NT2/D1 (cell line): Measurements from ENCODE around the gene EFHC1.
"Not testable (repeated sequence)": the region's sequence is repeated elsewhere in the genome, so short reads cannot be mapped to it uniquely, and the experiment has no call there.

Experiments used
- DNase-seq: peaks from one replicate; pipeline ENCODE4 v3.0.0-alpha.2; 2011; ENCODE audit warnings: low read depth, low spot score
- H3K27me3 ChIP-seq: 2 replicates; pipeline ENCODE4 v1.6.0; 2011; ENCODE audit warnings: mild to moderate bottlenecking; ENCODE audit not compliant: insufficient read length, insufficient read depth
- H3K36me3 ChIP-seq: 2 replicates; pipeline ENCODE4 v1.6.1; 2011; ENCODE audit warnings: mild to moderate bottlenecking, low read length, mixed read lengths; ENCODE audit not compliant: insufficient read depth, insufficient read length
- H3K4me1 ChIP-seq: 2 replicates; pipeline ENCODE4 v1.5.1; 2011; ENCODE audit not compliant: insufficient read depth, insufficient read length
- H3K4me3 ChIP-seq: 2 replicates; pipeline ENCODE4 v1.5.1; 2011; ENCODE audit warnings: low read depth; ENCODE audit not compliant: insufficient read length
- H3K9ac ChIP-seq: 2 replicates; pipeline ENCODE4 v1.6.0; 2011; ENCODE audit warnings: low read depth; ENCODE audit not compliant: insufficient read length
- H3K9me3 ChIP-seq: 2 replicates; pipeline ENCODE4 v1.5.1; 2011; ENCODE audit warnings: mild to moderate bottlenecking, low read length; ENCODE audit not compliant: insufficient read depth
- SUZ12 ChIP-seq: IDR thresholded peaks from 2 replicates; pipeline ENCODE4 v1.6.1; 2011; ENCODE audit not compliant: insufficient read length, insufficient read depth; ENCODE audit errors: extremely low read depth
- YY1 ChIP-seq: IDR thresholded peaks from 2 replicates; pipeline ENCODE4 v1.6.1; 2011; ENCODE audit not compliant: insufficient read length, insufficient read depth
- ZNF274 ChIP-seq: IDR thresholded peaks from 2 replicates; pipeline ENCODE4 v1.6.1; 2011; ENCODE audit warnings: mild to moderate bottlenecking, low read depth, low read length

The EFHC1 gene

DNA sequence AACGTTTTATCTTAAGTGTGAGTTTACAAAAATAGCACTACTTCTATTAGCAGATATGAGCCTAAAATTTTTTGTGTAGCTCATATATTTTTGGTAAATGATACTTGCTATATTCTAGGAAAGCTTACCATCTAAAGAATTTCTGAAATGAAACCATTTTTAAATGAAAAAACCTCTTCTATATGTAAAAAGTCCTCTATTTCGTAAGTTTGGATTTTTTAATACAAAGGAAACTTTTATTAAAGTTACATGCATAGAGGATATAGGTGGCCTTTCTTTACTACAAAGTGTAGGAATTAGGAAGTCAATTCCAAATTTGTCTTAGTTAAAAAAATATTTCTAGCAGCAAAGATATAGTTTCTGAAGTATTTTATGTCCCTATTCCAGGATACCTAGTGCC lies 18.8 kb downstream of the EFHC1 start:
- Histone ChIP-seq H3K9ac (no peak overlapping the region), H3K36me3 (no peaks in the 10 kb centered on the region), H3K4me1 (no peaks in the 10 kb centered on the region), H3K4me3 (no peak overlapping the region), H3K27me3 (no peaks in the 10 kb centered on the region), H3K9me3 (no peaks in the 10 kb centered on the region)
- DNase-seq = no peak
- TF ChIP-seq YY1 = no peak
- no peak for TF ChIP-seq SUZ12
- TF ChIP-seq ZNF274 = no peak

DNA sequence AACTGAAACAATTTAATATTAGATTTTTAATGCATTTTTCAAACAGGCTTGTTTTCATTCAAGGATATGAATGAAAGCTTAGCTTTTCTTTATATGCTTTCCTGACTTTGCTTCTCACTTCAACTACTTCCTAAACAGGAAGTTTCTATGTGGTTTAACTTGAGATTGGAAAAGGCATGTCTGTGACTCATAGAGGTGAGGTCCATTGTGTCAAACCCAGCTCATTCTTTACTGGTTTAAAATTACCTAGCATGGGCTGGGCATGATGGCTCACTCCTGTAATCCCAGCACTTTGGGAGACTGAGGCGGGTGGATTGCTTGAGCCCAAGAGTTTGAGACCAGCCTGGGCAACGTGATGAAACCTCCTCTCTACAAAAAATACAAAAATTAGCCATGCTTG lies 34.4 kb downstream of the EFHC1 start:
- no peaks in the 10 kb centered on the region for H3K36me3 ChIP-seq
- H3K27me3 ChIP-seq = no peaks in the 10 kb centered on the region
- TF ChIP-seq YY1 (no peak), ZNF274 (no peak), SUZ12 (no peak)
- DNase-seq = no peak
- 0 out of 2 replicates have a peak, but pooled peaks cover 9% of the 10 kb centered on the region for H3K9me3 ChIP-seq
- no peak overlapping the region for H3K9ac ChIP-seq
- H3K4me1 ChIP-seq = no peaks in the 10 kb centered on the region
- H3K4me3 ChIP-seq = no peak overlapping the region

DNA sequence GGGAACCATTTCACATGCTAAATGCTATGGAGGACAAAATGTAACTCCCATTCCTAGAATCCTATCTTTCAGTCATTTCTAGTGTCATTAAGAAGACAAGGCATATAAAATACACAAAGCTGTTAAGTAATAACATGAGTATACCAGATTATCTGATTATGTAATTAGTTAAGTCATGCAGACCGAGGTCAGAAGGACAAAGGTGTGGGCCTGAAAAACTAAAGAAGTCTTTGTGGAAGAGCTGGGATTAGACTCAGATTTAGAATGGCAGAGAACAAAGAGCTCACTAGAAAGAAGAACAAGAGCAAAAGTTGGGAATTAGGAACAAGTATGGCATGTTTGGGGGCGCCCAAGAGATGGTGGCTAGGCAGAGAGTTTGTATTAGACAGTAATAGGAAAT lies 37.0 kb downstream of the EFHC1 start:
- no peak for DNase-seq
- Histone ChIP-seq H3K9me3 (no peaks in the 10 kb centered on the region), H3K9ac (no peak overlapping the region), H3K4me3 (no peak overlapping the region), H3K36me3 (no peaks in the 10 kb centered on the region), H3K27me3 (no peaks in the 10 kb centered on the region), H3K4me1 (no peaks in the 10 kb centered on the region)
- TF ChIP-seq SUZ12 (no peak), YY1 (no peak), ZNF274 (no peak)

DNA sequence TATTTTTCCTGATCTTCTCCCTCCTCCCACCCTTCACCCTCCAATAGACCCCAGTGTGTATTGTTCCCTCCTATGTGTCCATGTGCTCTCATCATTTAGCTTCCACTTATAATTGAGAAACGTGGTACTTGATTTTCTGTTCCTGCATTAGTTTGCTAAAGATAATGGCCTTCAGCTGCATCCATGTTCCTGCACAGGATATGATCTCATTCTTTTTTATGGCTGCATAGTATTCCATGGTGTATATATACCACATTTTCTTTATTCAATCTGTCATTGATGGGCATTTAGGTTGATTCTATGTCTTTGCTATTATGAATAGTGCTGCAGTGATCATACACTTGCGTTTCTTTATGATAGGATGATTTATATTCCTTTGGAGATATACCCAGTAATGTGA lies 41.1 kb downstream of the EFHC1 start:
- H3K9me3 ChIP-seq, H3K9ac ChIP-seq, H3K4me1 ChIP-seq, H3K36me3 ChIP-seq, DNase-seq, H3K4me3 ChIP-seq, H3K27me3 ChIP-seq: not testable (repeated sequence)

DNA sequence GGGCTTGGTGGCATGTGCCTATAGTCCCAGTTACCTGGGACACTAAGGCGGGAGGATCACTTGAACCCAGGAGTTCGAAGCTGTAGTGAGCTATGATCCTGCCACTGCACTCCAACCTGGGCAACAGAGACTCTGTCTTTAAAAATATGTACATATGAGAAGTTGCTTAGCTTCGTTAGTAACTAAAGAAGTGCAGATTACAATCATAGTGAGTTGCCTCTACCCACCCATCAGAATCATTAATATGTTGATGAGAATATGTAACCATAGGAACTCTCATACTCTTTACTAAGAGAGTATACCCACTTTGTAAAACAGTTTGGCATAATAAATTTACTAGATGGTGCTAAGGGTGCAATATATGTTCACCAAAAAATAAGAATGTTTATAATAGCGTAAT lies 54.0 kb downstream of the EFHC1 start:
- Histone ChIP-seq H3K36me3 (no peaks in the 10 kb centered on the region), H3K9me3 (no peaks in the 10 kb centered on the region), H3K9ac (no peak overlapping the region), H3K4me1 (no peaks in the 10 kb centered on the region), H3K4me3 (no peak overlapping the region), H3K27me3 (no peaks in the 10 kb centered on the region)
- TF ChIP-seq SUZ12 (no peak), YY1 (no peak), ZNF274 (no peak)
- DNase-seq = no peak

DNA sequence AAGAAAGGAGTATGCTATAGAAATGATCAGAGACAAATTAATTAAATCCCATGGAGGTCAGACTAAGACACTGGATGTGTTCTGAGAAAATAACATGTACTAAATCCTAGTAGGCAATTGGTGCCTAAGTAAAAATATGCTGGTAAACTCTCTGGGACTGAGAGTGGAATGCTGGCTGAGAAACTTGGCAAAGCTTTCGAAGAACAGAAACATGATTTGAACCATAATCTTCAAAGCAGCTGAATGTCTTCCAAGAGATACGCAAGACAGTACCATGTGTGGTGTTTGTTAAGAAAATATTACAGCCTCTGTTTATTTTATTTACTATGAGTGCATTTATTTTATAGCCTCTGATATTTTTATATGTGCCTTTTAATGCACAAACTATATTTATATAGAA lies 55.2 kb downstream of the EFHC1 start:
- Histone ChIP-seq H3K27me3 (no peaks in the 10 kb centered on the region), H3K36me3 (no peaks in the 10 kb centered on the region), H3K4me3 (no peak overlapping the region), H3K4me1 (no peaks in the 10 kb centered on the region), H3K9ac (no peak overlapping the region), H3K9me3 (no peaks in the 10 kb centered on the region)
- no peak for DNase-seq
- TF ChIP-seq YY1 (no peak), ZNF274 (no peak), SUZ12 (no peak)

DNA sequence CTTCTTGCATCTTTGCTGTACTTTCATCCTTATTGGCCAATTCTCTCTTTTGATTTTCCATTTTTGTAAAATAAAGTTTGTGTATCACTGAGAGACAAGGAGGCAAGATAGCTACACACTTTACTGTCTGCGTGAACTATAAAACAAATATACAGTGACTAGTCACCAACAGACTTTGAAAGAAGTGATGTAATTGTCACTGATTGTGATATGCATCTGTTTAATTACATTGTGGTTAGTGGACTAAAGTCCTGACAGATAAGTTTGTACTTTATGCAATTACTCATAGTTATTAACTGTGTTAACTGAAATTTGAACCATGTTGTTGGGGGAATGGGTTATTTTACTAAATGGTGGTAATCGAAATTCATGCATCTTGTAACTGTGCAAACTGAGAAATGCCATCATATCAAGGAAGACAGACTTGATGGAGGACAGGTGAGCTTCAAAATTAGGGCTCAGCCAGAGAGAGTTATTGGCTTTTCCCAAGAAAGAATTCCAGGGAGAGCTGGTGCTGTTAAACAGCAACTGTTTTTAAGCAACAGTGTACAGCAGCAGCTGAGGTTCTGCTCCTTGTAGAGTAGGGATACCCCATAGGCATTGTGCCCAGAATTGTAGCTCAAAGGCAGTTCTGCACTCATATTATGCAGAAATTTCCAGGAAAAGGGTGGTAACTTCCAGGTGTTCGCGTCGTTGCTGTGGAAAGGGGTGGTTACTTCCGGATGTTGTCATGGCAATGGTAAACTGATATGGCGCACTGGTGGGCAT lies 62.9 kb downstream of the EFHC1 start:
- TF ChIP-seq YY1 (no peak), SUZ12 (no peak), ZNF274 (no peak)
- Histone ChIP-seq H3K4me1 (no peaks in the 10 kb centered on the region), H3K4me3 (no peak overlapping the region), H3K9me3 (no peaks in the 10 kb centered on the region), H3K27me3 (no peaks in the 10 kb centered on the region), H3K36me3 (no peaks in the 10 kb centered on the region), H3K9ac (no peak overlapping the region)
- DNase-seq = no peak

DNA sequence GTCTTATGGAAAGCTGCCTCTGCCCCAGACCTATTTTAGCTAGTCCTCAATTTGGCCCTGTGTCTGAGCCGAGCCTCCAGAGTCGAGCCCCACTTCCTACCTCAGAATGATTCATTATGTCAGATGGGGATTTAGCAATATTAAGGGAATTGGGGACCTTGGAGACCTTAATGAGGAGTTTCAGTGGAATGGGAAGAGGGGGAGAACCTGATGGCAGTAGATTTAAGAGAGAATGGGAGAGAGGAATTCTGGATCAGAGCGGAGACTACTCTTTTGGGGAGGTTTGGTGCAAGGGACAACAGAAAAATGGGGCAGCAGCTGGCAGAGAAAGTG lies 63.5 kb downstream of the EFHC1 start:
- H3K9ac ChIP-seq = no peak overlapping the region
- H3K4me3 ChIP-seq = no peak overlapping the region
- no peaks in the 10 kb centered on the region for H3K27me3 ChIP-seq
- H3K9me3 ChIP-seq = no peaks in the 10 kb centered on the region
- DNase-seq = no peak
- TF ChIP-seq ZNF274 (no peak), SUZ12 (no peak), YY1 (no peak)
- no peaks in the 10 kb centered on the region for H3K4me1 ChIP-seq
- H3K36me3 ChIP-seq = no peaks in the 10 kb centered on the region
